Stimulated activated CD8-positive, alpha-beta memory T cell treated with anti-CD3 and anti-CD28 coated beads, Interleukin-12 subunit alpha, Interleukin-12 subunit beta, amount 100 ng/mL, for 4 hours (primary cell): ENCODE data around the gene GABARAPL2.

ENCODE experiments used
- DNase-seq: peaks from one replicate; pipeline ENCODE4 v3.0.0-alpha.2; 2020; ENCODE audit warnings: low read depth

The GABARAPL2 gene

DNA sequence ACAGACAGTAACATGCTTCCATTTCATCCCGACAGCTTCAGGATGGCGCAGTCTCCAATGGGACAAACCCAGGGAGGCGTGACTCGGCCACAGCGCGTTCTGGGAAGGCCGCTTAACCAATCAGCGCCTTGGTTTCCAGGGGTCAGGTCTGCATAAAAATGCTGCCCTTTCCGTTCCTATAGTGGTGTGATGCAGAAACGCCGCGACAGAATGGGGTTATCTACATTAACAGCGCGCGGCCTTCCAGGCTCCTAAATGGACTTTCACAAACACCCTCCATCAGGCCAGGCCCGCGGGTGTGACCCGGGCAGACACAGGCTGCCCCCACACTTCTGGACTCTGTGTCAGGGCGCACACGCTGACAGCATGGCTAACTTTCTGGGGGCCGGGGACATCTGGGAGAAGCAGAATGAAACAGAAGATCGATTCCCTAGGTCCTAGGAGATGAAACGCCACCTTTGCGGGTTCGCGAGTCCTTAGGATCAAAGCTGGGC, 10.9 kb upstream of the GABARAPL2 start:
- DNase-seq, result no peak

DNA sequence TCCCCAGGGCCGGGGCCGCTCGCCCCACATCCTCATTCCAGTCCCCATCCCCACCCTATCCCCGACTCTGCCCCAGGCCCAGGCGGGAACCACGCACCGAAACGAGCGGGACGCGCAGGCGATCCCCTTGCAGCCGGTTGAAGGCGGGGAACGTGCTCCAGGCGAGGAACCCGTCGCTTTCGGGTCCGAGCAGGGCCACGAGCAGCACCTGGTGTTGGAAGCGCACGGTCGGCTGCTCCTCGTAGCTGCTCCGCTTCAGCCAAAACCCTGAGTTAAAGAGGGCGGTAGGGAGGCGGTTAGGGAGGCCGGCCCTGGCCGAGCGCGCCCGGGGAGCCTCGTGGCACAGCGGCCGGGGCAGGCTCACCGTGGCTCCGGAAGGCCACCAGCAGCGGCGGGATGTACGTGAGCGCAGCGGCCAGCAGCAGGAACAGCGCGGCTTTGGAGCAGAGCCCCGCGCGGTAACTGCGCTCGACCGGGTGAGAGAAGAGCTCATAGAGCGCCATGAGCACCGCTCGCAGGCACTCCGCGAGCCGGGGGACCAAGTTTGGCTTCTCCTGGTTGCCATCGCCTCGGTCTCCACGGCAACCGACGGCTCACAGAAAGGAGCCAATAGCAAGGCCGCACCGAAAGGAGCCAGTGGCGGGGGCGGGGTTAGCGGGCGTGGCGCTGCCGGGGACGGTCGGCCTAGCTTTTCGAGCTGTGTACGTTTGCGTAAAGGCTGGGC, 10.3 kb upstream of the GABARAPL2 start, which contains the start of gene TMEM231:
TMEM231 (minus strand) TSS at position 546 of the 724 bp plus-strand sequence; CDS start at position 503, 43 bp downstream.
- peak; percentile 92 for DNase-seq

DNA sequence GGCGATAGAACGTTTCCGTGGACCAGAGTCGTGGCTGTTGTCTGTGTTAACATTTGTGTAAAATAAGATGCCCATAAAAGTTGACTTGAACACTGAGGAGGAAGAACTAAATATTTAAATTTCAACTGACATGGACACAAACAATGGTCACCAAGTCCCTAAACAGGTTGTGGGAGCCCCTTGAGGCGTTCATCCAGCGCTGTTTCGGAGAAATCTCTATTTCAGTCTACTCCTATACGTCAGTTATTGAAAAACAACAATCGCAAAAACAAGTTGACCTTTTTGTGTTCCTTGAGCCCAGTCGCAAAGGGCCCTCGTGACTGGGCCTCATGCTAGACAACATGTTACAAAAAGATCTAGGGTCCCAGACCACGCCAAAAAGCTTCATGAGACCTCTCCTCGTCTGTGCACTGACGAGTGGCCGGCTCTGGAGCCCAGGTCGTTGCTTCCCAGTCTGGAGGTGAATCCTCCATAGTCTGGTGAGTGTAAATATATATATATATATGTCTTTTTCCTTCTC, 9.7 kb upstream of the GABARAPL2 start:
- DNase-seq, result no peak

DNA sequence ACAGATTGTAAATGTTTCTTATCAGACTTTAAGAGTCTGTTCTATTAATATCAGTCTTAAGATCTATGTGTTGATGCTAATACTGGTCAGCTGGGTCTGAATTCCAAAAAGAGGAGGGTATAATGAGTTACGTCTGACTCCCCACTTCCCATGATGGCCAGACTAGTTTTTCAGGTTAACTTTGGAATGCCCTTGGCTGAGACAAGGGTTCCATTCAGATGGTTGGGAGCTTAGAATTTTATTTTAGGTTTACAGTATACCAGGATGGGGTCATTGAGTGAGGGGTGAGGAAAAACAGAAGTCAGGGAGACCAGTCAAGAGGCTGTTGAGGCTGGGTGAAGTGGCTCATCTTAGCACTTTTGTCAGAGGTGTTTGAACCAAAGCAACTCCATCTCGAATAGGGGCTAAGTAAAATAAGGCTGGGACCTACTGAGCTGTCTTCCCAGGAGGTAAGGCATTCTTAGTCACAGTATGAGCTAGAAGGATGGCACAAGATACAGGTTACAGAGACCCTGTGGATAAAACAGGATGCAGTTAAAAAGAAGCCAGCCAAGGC, 7.3 kb upstream of the GABARAPL2 start:
- DNase-seq, result no peak

DNA sequence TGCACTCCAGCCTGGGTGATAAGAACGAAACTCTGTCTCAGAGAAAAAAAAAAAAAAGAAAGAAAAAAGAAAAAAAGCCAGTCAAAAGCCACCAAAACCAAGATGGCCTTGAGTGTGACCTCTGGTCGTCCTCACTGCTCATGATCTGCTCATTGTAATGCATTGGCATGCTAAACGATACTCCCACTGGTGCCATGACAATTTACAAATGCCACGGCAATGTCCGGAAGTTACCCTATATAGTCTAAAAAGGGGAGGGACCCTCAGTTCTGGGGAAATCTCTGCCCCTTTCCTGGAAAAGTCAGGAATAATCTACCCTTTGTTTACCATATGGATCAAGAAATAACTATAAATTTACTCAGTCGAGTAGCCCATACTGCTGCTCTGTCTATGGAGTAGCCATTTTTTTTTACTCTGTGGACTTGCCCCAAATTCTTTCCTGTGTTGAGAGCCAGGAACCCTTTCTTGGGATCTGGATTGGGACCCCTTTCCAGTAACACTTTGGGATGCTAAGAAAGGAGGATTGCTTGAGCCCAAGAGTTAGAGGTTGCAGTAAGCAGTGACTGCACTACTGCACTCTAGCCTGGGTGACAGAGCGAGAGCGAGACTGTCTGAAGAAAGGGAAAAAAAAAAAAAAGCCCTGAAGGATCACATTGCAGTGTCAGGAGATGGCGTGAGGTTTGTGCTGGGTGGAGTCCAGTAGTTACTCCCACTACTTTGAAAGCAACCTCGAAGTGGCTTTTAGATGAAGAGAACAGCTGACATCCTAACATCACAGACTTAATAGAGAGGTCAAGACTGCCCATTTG, 6.4 kb upstream of the GABARAPL2 start:
- no peak for DNase-seq

DNA sequence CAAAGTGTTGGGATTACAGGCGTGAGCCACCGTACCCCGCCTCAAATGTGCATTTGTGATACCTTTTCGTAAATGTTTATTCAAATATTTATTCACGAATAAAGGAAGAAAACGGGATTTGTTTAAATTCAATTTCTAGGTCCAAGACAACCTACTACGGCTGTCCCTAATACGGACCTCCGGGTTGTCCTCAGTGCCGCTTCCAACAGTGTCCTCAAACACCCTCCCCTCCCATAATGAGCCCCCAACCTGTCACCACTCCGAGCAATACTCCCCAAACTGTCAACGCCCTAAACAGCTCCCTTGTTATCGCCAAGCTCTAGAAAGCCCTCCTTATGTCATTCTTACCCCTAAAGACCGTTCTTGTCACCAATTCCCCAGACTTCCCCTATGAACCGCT, 539 bp upstream of the GABARAPL2 start:
- no peak for DNase-seq

DNA sequence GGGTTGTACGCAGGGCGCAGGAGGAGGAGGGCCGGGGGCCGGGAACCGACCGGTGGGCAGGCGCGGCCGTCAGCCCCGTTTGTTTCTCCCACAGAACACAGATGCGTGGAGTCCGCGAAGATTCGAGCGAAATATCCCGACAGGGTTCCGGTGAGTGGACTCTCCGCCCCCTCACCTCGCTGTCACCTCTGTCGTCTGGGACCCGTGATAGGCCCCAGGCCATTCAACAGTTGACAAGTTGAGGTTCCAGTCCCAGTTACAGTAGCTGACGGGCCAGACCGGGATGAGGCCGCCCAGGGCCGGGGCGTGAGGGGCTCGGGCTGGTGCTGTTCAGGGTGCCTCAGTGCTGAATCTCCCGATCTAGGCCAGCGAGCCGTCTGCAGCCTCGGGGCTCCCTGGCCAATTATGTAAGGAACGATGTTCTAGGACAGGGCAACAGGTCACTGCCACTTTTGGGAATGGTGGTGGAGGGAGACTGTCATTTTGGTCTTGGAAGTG, 628 bp downstream of the GABARAPL2 start:
- DNase-seq, result no peak

DNA sequence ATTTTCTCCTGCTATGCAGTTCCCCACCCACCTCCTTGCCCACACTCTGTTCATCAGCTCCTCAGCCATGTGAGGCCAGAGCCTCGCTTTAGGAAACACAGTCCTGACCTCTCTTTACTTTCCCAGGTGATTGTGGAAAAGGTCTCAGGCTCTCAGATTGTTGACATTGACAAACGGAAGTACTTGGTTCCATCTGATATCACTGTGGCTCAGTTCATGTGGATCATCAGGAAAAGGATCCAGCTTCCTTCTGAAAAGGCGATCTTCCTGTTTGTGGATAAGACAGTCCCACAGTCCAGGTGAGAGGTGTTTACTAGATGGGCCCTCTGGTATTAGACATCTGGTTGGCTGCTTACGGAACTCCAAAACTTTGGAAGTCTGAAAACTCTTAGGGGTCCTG, 1.7 kb downstream of the GABARAPL2 start:
- no peak for DNase-seq

DNA sequence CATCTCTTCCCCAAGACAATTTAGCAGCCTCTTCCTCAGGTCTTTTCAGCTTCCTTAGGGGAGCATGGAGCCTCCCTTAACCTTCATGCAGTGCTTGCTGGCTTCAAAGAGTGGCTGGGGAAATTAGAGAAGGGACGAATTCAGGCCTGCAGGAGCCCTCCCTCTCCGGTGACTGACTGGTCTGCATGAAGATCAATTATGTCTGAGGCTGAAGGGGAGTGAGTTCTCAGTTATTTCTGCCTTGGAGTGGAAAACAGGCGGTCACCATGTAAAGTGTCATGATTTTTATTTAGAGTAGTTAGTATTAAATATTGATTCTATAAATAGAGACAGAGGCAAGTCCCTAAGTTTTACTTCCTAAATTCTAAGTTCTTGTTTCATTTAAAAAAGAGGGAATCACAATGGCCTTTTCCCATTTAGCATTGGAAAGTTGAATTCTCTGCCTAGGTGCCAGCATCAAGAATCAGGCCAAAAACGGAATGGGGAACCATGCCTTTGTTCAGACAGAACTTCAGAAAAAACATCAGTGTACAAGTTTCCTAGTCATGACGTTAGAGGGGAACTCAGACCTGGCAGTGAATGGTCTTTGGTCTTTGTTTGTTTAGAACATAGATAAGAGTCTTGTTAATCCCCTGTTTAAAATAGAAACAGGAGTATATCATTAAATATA, 4.4 kb downstream of the GABARAPL2 start:
- no peak for DNase-seq

DNA sequence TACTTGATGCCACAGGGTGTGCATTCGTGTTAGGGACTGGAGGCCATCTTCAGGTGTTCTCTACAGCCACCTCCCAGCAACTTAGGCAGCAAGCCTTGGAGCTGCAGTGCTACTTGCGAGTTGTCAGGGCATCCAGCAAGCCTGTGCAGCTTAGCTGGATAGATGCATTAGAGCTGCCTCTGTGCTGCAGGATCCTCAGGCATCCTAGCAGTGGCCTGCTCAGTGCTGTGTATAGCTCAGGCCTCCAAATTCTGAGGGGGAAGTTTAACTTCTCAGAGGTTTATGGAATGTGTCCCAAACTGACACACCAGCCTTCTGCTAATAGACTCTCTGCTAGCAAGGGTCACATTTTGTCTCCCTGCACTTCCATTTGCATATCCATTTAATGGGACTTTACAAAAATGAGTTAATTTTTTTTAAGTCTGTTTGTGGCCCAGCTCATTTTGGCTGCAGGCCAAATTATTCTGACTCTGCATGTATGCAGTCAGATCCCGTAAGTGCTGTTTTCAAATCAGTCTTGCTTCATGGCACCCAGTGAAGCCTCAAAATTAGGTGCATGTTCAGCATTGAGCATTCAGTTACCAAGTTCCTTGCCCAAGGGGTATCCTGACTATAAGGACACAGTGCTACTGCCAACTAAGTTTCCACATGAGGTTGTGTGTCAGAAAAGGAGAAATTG, 6.8 kb downstream of the GABARAPL2 start:
- no peak for DNase-seq

DNA sequence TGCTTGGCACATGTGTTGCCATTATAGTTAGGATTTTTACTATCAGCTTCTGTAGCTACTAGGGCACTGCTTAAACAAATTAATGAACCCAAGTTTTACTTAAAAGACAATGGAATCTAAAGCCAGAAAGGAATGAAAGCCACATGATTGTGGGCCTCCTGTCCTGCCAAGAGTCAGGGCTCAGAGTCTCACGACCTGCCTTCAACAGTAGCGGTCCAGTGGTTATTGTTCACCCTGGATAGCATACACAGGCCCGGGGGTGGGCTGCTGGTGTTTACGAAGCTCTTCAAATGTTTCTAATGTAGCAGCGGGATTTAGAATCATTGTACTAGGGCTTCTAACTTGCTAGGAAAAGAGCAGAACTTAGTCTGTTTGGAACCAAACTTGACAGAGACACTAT, 7.8 kb downstream of the GABARAPL2 start:
- no peak for DNase-seq

DNA sequence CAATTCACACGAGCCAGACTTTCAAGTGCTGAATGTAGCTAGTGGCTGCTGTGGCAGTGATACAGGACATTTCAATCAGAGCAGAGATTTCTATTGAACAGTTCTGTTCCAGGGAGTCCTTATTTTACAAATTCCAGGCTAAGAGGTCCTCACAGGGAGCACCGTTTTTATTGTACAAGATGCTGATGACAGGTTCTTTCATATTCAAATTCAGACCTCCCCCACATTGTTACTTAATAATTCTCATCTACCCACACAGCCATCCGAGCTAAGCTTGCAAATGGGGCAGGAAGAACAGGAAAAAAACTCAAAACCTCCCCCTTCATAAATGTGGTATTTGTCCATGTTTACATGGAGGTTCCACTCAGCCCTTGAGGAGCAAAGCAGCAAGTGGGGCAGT, 9.8 kb downstream of the GABARAPL2 start:
- DNase-seq, result no peak

DNA sequence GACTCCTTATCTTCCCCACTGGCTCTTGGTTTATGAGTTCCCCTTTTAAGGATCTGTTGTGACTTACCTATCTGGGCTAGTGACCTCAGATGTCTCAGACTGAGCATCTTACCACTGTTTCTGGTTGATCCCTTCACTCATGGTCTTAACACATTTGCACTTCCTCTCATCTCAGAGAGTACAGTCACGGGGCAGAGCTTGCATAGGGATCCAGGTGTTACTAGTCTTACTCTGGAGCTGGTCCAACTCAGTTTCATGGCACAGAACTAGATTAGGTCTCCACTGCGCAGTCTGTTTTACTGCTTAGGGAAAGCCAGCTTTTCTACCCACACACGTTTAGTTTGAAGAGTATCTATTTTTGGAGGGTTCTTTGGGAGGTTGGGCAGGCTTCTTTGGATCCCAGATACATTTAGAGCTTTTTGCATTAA, 10.2 kb downstream of the GABARAPL2 start:
- DNase-seq, result no peak

DNA sequence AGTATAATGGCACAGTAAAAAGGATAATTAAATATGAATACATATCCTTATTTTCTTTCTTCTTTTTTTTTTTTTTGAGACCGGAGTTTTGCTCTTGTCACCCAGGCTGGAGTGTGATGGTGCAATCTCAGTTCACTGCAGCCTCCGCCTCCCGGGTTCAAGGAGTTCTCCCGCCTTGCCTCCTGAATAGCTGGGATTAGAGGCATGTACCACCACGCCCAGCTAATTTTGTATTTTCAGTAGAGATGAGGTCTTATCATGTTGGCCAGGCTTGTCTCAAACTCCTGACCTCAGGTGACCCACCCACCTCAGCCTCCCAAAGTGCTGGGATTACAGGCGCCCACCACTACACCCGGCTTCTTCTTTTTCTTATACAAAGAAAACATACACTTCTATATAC, 12.0 kb downstream of the GABARAPL2 start:
- no peak for DNase-seq

DNA sequence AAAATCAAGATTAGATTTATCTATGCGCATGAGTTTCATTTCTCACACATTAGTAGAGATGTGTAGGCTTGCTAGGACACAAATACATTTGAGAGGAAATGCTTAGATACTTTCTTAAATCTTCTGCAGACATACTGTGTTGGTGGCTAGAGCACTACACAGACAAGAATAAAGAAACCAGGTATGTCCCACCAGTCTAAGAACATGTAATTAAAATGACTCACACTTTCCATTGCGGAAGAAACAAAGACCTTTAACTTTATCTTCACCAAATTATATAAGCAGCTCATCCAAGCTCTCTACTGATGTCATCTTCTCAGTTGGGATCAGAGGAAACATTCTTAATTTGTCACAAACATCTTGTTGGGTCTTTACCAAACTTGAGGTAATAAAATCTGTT, 12.5 kb downstream of the GABARAPL2 start:
- DNase-seq, result no peak

DNA sequence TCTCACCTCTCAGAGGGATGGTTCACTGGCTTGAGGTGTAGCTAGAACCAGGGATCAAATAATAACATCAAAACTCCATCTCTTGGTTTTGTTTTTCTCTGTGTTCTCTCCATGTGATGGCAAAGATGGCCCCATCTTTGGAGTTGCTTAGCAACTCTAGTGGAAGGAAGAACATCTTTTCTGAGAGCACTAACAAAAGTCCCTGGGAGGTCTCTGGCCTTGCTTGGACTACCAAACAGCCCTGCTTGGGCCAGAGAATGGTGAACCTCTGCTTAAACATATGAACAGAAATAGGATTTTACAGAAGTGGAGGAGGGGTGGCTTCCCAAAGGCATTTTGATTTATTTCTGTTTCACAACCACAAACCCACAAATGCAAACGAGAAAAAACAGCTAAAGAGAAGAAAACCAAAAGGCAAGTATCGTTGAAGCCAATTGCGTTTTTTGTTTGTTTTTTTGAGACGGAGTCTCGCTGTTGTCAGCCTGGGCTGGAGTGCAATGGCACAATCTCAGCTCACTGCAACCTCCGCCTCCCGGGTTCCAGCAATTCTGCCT, 13.2 kb downstream of the GABARAPL2 start:
- DNase-seq, result no peak

DNA sequence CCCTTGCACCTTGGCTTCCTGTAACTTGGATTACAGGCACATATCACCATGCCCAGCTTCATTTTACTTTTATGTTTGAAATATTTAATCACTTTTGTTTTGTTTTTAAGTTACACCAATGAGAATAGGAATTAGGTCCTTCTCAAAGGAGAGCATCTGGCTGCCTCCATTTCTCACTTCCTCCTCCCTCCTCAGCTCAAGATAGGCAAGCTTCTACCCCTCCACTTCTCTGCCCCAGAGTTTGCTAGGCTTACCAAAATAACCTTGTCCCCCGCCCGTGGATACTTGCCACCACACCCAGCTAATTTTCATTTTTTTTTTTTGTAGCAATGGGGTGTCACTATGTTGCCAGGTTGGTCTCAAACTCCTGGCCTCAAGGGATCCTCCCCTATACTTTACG, 17.9 kb downstream of the GABARAPL2 start:
- no peak for DNase-seq

DNA sequence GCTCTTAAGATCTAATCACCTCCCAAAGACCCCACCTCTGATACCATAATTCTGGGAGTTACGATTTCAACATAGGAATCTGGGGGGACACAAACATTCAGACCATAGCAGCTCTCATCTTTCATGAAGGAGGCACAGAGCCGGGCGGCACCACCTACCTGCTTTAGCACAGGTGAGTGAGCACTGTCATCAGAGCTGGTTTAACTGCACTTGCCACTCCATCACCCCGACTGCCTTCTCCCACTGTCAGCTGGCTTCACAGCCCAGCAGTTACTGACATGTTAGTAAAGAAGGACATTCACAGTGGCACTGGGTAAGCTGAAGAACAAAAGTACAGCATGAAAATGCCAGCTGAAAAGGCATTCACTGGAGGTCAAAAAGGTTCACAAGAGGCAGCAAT, 22.5 kb downstream of the GABARAPL2 start:
- DNase-seq, result no peak

DNA sequence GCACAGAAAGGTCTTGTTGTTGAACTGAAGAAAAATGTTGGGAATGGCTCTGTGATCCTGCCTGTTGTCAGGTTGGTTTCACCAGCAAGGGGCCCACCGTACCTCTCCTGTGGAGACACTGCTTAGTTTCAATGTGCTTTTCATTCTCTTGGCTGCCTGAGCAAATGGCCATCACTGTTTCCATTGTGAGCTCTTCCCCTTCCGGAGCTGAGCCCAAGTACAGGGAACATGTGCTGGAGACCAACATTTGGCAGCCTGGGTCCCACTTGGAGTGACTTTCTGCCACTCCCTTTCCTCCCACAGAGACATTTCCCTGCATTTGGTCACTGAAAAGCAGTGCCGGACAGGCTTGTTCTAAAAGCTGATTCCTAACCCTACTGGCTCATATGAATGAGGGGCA, 23.1 kb downstream of the GABARAPL2 start:
- no peak for DNase-seq

DNA sequence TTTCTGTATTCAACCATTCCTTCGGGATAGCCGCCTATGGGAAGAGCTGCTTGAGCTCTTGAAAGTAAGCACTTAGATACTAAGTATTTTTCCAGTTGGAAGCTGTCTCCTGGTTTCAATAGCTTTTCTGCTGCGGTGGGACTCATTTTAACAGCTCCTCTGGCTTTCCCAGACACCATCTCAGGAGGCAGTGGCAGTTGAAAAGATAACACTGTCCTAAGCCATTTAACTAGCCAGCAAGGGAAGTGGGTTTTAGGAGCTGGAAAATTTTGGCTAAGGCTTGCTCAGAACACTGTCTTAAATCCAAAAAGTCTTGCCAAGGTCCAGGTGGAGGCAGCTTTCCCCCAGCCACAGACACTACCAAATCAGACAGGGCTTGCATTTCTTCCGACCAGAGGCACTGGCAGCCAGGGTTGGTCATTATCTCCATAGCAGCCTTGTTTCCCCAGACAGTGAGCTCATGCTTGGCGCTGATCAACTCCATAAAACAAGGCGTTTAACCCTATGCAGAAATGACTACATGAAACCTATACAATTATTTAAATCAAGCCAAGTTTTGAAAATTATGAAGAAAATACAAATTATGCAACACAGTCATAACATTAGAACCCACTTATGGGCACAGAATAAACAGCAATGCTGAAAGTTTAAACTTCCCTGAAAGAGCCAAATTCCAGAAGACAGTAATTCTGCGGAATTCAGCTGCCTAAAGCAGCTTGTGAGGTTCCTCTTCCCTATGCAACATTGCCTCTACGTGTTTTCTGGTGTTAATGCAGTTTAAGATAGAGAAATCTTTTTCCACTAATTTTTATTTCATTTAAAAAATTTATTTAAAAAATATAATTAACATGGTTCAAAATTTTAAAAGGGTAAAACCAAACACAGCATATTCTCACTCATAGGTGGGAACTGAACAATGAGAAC, 25.0 kb downstream of the GABARAPL2 start:
- no peak for DNase-seq
